HG03460 (cell line): ENCODE measurements around the gene PEX6.
"Not testable (repeated sequence)": the region's sequence is repeated elsewhere in the genome, so short reads cannot be mapped to it uniquely, and the experiment has no call there.

Experiments used
- ATAC-seq: cut with Tn5 transposase; IDR thresholded peaks from one replicate; pipeline ENCODE4 v1.9.1; 2021; ENCODE audit not compliant: unreplicated experiment

The PEX6 gene

DNA sequence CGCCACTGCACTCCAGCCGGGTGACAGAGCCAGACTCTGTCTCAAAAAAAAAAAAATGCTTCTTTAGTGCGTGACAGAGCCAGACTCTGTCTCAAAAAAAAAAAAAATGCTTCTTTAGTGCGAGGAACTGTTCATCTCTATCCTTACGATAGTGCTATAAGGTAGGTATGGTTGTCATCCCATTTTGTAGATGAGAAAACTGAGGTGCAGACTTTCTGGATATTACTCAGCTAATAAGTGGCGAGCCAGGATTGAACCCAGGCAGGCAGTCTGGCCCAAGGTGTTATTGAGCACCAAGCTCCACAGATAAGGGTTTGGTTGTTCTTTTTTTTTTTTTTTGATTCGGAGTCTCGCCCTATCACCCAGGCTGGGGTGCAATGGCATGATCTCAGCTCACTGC lies 22.9 kb upstream of the PEX6 start:
- no peak for ATAC-seq

DNA sequence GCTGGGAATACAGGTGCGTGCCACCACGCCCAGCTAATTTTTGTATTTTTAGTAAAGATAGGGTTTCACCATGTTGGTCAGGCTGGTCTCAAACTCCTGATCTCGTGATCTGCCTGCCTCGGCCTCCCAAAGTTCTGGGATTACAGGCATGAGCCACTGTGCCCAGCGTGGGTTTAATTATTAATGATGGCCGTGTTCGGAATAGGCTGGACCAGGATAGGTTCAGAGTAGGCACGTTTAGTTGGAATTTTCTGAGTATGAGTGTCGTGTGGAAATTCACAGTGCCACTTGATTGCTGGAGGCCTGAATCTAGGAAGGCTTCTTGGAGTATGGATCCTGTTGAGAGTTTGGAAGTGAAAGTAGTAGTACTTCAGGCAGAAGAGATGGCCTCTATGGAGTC lies 19.2 kb upstream of the PEX6 start:
- ATAC-seq = not testable (repeated sequence)

DNA sequence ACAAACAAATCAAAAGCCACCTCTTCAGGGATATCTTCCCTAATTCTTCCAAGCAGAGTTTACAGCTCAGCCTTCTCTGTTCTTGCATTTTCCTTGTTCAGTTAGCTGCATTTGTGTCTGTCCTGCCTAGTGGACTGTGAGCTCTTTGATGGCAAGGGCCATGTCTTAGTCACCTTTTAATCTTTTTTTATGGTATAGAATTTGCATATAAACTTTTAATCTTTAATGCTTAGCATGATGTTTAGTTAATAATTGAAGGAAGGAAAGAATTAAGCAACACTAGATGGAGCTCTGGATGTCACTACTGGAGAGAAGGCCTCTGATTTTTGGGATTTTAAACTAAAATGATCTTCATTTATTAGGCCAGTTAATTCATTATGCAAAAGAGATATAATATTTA lies 17.5 kb upstream of the PEX6 start:
- ATAC-seq = no peak

DNA sequence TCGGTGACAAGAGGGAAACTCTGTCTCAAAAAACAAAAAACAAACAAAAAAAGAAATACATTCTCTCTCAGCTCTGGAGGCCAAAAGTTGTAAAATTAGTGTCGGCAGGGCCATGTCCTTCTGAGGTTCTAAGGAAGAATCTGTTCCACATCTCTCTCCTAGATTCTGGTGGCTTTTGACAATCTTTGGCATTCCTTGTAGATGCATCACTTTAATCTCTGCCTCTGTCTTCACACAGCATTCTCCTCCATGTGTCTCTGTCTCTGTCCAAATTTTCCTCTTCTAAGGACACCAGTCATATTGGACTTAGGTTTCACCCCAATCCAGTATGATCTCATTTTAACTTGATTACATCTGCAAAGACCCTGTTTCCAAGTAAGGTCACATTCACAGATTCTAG lies 14.5 kb upstream of the PEX6 start:
- ATAC-seq = no peak

DNA sequence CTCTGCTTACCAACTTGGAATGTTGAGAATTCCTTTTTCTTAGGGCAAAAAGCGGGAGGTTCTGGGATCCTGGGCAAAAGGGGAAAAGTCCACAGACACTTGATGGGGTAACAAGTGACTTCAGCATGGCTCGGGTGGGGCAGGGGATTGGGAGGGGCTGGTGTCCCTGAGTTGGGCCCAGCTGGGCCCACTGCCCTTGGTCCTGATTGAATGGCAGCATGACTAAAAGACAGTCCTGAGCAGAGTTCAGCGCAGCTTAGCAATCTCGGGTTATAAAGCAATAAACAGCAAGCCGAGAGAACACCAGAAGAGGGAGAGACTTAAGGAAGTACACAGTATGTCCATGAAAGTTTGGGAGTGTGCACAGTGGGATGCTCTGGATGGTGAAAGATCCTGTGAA lies 10.9 kb upstream of the PEX6 start:
- no peak for ATAC-seq

DNA sequence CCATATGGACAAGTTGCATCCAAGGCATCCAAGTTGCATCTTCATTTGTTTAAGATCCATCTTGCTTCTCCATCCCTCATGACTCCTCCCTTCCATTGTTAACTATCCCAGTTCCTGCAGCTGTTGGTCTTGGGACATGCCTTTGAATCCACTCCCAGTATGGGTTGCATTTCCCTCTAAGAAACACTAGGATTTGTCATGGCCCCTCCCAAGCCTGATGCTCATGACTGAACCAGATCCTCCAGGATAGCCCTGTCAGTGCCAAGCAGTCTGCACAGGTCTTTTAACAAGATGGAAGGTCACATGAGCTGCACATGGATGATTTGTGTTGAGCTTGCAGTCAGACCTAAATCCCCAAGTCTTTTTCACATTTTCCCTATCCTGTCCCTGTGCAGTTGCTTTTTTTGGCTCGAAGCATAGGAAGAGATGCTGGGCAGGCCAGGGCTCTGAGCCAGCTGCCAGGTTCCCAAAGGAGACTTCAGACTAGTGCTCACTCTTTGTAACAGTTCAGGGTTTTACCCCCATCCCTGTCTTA lies 9.6 kb upstream of the PEX6 start:
- ATAC-seq = no peak

DNA sequence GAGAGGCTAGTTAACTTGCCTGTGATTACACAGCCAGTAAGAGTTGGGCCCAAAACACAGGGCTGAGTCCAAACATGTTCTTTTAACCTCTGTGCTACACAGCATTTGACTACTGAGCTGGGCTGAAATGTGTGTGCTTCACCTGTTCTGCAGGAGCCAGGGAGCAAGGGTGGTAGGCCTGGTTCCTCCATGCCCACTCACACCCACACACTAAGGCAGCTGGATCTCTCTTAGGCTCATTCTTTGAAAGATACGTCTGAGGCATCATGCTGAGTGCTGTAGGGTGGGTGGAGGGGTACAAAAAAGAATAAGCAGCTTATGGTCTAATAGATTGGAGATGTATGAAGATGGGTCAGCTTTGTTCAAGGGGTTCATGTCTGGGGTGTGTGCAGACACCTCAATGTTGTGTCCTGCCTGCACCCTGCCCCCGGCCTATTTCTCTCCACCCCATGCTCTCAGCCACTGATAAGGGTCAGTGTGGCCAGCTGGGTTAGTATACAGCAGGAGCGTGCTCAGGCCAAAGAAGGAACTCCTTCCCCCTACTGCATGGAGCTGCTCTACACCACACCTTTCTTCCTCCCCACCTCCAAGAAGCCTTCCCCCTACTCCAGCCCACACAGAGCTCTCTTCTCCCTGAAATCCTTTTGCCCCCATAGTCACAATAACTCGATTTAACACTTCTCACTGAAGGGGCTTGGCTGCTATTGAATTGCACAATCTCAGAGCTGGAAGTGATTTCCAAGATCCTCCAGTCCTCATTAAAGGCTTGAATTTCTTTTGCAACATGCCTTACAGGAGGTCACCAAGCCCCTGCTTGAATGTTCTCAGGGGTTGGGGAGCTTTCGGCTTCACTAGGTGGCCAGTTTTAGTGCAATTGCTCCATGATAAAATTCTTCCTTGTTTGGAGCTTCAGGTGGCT lies 8.8 kb upstream of the PEX6 start:
- ATAC-seq = no peak

DNA sequence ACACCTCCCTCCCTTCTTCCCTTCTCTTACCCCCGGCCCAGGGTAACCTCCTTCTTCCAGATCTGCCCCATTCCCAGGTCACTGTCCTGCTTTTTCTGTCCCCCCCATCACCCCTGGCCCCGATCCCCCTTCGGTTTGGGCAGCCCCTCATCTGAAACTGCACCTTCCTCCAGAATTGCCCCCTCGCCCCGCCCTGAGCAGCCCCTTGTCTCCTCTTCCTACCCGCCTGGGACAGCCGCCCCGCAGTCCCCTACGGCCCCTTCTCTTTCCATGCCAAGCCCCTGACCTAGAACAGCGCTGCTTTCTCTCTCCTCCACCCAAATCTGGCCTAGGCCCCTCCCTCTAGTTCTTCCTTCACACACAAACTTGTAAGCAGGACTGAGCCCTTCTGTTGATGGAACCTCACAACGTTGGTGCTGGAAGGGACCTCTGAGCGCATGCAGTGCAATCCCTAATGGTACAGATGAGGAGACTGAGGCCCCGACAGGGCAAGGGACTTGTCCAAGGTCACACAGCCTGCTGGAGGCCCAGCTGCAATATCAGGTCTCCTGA lies 6.0 kb upstream of the PEX6 start:
- ATAC-seq = no peak

DNA sequence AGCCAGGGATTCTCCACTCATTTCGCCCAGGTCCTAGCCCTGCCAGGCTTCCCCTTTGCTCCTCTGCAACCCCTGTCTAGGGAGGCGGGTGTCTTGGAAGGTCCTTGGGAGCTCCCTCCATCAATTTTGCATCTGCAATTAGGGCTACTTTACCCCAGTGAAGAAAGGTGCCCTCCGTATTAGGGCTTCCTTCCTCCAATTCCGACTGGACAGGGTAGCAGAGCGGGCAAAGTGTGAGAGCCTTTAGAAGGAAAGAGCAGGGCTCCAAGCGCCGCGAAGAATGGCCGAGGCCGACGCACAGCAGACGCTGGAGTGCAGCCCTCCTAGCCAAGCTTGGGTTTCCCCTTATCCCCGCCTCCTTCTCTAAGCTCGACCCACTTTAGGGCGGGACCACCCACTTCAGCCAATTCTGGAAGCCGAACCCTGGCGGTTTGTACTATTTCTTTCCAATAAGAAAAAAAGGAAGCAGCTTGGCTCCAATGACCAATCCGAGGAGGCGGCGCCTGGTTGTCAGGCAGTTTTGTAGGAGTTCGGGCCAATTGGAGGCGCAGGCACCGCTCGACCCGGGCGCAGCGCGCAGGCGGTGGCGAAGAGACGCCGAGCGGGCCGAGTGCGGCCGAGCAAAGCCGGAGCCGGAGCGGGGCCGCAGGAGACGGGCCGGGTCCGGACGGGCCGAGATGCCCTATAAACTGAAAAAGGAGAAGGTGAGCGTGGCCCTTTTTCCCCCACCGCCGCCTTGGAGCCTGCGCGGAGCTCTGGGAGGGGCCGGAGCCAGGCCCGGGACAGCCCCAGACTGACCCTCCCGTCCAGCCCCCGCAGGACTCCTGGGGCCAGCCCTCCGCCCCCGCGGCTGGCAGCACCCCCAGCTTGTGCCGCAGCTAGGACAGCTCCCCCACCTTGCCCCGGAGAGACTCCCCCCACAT lies 5.3 kb upstream of the PEX6 start, which contains the start of gene PPP2R5D:
PPP2R5D (plus strand) TSS at position 570 of the 923 bp plus-strand sequence; CDS start at position 678, 108 bp downstream.
- ATAC-seq = peak; percentile 94

DNA sequence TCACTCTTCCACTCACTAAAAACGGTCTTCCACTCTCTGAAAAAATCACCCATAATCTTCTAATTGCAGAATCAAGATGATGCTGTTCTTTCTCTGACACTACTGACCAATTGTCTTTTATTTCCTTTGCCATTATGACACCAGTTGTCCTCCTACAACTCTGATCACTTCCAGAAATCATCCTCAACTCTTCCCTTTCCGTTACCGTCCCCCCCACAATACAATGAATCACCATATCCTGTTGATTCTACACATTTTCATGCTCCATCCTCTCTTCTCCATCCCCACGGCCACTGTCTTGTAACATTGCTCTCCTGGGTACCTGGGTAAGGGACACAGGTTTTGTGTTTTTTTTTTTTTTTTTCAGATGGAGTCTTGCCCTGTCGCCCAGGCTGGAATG lies 2.9 kb upstream of the PEX6 start:
- ATAC-seq = no peak

DNA sequence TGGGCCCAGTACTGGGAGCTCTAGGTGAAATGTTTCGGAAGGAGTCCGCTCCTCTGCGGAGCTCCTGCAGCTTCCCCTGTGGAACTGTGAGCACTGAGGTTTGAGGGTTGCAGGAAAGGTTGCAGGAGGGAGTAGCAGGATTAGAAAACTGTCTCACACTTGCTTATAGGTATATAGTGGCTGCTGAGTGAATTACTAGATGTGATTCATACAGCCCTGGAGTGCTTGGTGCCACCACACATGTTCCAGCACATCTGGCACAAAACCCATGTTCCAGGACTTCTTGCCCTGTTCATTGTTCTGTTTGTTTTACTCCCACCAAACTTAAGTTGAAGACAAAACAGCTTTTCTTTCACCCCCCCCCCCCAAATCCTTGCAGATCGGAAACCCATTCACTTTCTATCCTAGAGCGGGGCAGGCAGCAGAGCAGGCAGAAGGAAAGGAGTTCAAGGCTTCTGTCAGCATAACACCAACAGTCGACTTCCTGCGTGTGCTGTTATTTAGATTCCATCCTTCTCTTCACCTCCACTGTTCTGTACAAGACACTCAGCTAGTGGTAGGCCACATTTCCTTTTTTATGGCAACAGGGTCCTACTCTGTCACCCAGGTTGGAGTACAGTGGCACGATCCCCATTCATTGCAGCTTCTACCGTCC lies 669 bp upstream of the PEX6 start:
- ATAC-seq = peak; percentile 4

DNA sequence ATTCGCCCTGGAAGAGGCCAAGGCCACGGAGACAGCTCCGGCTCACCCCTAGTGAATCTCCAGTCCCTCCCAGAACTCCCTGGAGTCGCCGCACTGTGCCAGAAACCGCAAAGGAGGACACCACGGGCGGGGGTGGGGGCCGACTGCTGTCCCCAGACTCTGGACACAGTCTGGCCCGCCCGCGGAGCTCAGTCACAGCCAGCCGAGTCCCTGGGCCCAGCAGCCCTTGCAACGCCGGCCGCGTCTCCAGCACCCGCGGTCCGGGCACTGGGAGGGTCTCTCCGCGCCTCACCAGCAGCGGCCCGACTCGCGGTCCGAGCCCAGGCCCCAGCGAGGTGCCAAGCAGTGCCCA lies 518 bp downstream of the PEX6 start:
- ATAC-seq = no peak

DNA sequence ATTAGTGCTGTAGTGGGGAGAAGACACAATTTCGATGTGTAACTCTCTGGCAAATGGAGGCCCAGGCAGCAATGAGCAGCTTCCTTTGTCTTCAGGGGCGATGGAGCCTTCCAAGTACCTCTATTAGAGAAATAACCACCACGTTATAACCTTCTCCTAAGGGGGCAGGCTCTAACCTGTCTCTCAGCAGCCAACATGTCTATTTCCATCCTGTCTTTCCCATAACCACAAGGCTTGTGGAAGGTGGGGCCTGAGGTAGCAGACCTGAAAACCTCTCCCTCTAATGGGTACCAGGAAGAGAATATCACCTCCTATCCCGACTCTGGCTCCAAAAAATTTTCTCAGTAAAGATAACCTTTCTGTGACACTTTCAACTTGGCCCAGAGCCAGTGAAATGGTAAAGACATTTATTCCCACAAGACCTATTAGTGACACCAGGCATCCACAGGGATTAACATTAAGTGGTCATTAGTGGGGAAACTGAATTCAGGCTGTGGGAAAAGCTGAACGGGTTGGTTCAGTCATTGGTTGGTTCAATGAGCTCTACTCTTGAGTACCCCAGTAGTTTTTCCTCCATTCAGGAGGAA lies 4.0 kb downstream of the PEX6 start:
- ATAC-seq = no peak

DNA sequence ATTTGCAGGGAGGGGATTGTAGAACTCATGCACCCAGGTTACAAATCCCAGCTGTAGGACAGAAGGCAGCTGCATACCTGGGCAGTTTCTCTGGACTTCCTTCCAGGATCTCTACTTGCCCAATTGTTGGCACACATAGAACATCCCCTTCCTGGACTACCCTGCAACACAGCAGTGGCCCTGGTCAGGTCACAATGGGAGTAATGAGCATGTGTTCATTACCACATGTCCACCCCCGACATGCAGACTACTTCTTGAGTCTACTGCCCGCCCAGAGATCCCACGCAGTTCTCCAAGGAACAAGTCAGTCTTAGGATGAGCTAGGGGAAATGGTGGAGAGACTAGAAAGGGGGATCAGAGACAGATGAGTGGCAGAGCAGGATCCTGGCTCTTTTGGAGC lies 5.1 kb downstream of the PEX6 start:
- no peak for ATAC-seq

DNA sequence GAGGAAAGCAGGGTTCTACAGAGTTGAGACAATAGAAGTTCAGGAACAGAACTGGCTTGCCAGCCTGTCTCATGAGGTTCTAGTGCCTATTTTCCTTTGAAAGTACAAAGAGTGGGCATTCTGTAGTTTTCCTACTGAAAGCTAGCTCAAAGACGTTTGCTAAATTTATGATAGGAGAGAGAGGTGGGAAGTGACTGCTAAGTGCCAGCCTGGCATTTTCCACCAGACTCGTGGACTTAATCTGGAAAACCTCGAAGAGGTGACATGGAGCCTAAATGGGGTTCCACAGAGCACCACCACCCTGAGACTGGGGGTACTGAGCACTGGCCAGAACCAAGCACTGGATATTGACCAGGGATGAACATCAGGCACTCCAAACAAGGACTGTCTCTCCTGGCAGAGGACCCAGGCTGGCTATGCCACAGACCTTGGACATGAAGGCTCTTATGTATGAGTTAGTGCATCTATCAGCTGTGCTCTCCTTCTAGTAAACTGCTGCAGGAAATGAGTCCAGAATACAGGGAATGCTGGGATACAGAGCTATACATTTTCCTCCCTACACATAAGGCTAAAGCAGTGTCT lies 7.1 kb downstream of the PEX6 start:
- no peak for ATAC-seq

DNA sequence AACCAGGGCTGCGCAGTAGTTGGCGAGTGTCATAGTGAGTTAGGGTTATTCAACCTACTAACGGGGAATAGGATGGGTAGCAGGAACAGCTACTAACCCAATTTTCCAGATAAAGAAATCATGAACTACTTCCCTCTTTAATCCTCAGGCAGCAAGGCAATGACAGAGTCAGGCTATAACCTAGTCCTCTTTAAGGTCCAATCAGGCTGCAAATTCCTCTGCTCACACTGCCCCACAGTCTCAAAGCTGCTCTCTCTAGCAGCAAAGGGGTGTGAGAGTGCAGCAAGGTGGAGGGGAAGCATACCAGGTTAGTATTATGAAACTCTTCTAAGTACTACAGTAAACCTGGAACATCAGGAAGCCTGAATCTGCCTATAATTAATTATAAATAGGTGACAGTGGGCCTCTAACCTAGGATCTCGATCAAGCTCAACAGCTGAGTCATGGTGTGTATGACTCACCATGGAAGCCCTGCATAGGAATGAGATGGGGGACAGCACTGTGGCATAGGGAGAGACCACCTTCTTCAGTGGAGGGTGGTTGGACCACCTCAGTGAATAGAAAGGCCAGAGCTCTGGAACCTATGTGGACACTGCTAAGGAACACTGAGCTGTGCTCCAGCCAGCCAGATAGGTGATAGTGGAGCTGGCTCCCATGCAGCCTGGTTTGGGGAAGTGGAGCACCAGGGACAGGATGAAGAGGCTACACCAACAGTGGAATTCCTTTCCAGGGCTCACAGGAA lies 7.9 kb downstream of the PEX6 start:
- ATAC-seq = no peak

DNA sequence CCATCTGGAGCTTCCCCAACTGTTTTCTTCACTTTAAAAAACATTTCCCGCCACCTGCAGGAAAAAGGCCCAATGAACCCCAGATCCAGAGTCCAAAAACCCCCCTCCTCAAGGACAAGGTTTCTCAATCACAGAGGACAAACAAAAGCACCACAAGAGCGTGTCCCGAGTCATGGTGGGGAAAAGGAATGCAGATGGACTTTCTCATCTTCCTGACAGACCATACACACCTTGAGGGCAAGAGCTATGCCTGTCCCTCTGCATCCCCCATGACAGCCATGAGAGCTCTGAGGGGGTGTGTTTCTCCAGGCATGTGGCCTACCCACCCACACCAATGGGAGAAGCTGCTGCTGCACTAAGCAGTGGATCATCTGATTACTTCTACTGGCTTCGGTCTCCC lies 9.0 kb downstream of the PEX6 start:
- ATAC-seq = no peak

DNA sequence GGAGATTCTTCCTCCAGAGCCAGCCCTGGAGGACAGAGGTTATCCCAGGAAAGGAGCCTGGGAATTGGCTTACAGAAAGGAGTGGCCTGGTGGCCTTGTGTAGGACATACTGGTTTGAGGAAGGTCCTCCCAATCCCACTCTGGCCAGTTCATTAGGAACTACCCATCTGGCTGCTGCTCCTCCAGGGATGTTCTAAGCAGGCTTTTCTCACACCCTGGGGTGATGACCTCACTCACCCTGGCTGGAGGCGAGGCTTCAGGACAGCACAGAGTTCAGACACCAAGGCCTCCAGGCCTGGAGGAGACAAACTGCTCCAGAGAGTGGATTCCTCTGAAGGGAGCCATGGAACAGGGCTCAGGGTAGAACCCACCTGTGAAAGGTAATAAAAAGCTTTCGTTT lies 9.6 kb downstream of the PEX6 start:
- ATAC-seq = no peak

DNA sequence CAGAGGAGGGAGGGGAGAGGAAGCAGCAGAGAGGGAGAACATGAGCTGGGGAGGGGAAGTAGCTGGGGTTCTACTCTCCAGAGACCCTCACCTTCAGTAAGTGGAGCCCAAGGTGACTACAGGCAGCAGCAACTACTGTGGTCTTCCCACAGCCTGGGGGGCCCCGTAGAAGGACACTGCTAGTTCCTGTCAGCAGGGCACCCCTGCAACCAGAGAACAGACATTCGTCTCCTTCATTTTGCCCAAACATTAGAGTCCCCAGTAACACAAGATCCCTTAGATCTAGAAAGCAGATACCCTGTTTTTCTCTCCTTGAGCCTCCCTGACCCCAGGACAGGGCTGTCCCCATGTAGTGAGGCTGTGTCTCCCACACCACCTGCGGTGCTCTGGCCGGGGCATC lies 10.2 kb downstream of the PEX6 start:
- no peak for ATAC-seq
